ENCODE results near the gene BCL2. TPM values are rescaled to one million over a fixed set of nuclear protein-coding genes. Genes with fewer than 3 reads are reported as not detected.
A peak's percentile ranks its signal among the peaks of the same experiment; 100 is the strongest.

Gene BCL2
- total and polyA plus RNA-seq, 2 donors from 2014 or later: 6.0 to 39.2 TPM

DNA sequence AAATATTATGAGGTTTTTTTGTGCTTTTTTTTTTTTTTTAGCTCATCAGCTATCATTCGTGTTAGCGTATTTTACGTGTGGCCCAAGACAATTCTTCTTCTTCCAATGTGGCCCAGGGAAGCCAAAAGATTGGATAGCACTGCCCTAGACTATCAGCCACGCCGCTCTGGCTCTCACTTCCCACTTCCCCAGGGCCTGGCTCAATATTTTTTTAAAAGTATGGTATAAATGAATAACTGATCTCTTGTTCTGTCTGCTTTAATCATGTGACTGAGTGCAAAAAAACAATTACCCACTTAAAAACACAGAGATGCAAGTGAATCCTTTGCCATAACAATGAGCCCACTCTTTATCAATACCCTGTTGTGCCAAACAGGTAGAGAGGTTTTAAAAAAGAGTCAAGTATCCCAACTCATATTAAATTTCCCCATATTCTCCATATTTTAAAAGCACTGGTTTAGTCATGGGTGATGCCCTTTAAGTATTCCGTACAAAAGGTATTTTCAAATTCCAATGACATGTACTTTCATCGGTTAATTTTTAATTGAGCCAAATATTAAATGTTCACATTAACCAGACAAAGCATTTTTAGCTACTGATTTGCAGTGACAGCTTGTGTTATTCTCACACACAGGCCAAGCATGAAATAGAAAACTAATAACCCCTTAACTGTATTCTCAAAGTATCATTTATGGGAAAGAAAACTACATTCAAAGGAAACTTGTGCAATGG lies 12.6 kb downstream of the BCL2 start:
- no peak for DNase-seq
- Histone ChIP-seq H3K9me3 (ENCODE audit: control insufficient read depth in 2 of 3, insufficient read depth in 1 of 3, low read length in 3 of 3) (no peaks in the 10 kb centered on the region), H3K4me3 (ENCODE audit: low read length in 3 of 3) (peak overlapping the region in 2 of 3 donors; percentile 12 to 14), H3K9ac (ENCODE audit: low read length in 3 of 3) (no peak overlapping the region), H3K27me3 (ENCODE audit: control insufficient read depth, insufficient read depth, low read length) (no peaks in the 10 kb centered on the region), H3K27ac (ENCODE audit: low read depth in 2 of 2, low read length in 2 of 2) (peak overlapping the region; percentile 68 to 73), H3K36me3 (ENCODE audit: control insufficient read depth in 2 of 3, insufficient read depth in 3 of 3, low read length in 3 of 3) (no peaks in the 10 kb centered on the region), H3K4me1 (ENCODE audit: control insufficient read depth in 2 of 3, insufficient read depth in 2 of 3, low read depth in 1 of 3, low read length in 3 of 3) (peaks cover 0 to 44% (median 26%) of the 10 kb centered on the region in 3 donors)
- peak; percentile 83 for FAIRE-seq
- TF ChIP-seq, protein P1, sequence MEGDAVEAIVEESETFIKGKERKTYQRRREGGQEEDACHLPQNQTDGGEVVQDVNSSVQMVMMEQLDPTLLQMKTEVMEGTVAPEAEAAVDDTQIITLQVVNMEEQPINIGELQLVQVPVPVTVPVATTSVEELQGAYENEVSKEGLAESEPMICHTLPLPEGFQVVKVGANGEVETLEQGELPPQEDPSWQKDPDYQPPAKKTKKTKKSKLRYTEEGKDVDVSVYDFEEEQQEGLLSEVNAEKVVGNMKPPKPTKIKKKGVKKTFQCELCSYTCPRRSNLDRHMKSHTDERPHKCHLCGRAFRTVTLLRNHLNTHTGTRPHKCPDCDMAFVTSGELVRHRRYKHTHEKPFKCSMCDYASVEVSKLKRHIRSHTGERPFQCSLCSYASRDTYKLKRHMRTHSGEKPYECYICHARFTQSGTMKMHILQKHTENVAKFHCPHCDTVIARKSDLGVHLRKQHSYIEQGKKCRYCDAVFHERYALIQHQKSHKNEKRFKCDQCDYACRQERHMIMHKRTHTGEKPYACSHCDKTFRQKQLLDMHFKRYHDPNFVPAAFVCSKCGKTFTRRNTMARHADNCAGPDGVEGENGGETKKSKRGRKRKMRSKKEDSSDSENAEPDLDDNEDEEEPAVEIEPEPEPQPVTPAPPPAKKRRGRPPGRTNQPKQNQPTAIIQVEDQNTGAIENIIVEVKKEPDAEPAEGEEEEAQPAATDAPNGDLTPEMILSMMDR (IDR thresholded peaks at IDR 0.05; ENCODE audit: borderline replicate concordance, extremely low read depth, insufficient read depth): no peak
- intact Hi-C loops (cut with DNase I): no loop called here

DNA sequence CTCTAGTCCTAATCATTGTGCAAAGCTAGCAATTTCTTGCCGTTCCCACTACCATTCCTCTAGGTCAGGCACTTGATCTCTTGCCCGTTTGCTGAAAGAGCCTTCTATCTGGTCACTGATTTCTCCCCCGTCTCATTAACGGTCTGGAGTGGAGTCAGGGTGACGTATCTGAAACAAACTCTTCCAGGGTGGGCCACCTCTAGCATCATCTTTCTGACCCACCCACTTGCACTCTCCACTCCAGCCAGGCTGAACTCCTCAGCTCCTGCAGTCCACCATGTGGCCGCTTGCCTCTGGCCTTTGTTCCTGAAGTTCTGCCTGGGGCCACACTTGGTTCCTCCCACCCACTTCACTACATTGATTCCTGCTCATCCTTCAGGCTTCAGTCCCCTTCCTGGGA lies 13.3 kb downstream of the BCL2 start:
- intact Hi-C loops (cut with DNase I): no loop called here
- TF ChIP-seq, protein P1 (IDR thresholded peaks at IDR 0.05; ENCODE audit: borderline replicate concordance, extremely low read depth, insufficient read depth): no peak
- DNase-seq (no peak), FAIRE-seq (no peak)
- H3K9me3 ChIP-seq (ENCODE audit: control insufficient read depth in 2 of 3, insufficient read depth in 1 of 3, low read length in 3 of 3): no peaks in the 10 kb centered on the region
- no peak overlapping the region for H3K9ac ChIP-seq (ENCODE audit: low read length in 3 of 3)
- peak overlapping the region in 1 of 3 donors; percentile 14 for H3K4me3 ChIP-seq (ENCODE audit: low read length in 3 of 3)
- H3K27me3 ChIP-seq (ENCODE audit: control insufficient read depth, insufficient read depth, low read length): no peaks in the 10 kb centered on the region
- H3K27ac ChIP-seq (ENCODE audit: low read depth in 2 of 2, low read length in 2 of 2): peak overlapping the region; percentile 68 to 73
- H3K4me1 ChIP-seq (ENCODE audit: control insufficient read depth in 2 of 3, insufficient read depth in 2 of 3, low read depth in 1 of 3, low read length in 3 of 3): peaks cover 0 to 36% (median 21%) of the 10 kb centered on the region in 3 donors
- H3K36me3 ChIP-seq (ENCODE audit: control insufficient read depth in 2 of 3, insufficient read depth in 3 of 3, low read length in 3 of 3): no peaks in the 10 kb centered on the region

DNA sequence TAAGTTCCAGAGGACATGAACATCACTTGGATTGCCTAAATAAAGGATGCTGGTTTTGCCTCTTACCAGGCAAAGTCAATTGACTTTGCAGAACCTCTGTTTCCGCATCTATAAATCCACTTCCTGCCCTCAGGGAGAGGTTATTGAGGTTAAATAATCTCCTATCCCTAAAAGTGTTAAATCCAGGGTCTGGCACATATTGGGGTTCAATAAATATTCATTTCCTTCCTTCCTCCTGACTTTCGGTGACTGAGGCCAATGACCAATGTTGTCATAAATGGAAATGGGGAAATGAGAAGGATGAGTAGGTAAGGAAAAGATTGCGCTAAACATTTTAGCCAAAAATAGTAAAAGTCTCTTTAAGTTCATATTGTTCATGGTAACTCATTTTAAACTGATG lies 16.0 kb downstream of the BCL2 start:
- Histone ChIP-seq H3K36me3 (ENCODE audit: control insufficient read depth in 2 of 3, insufficient read depth in 3 of 3, low read length in 3 of 3) (no peaks in the 10 kb centered on the region), H3K27me3 (ENCODE audit: control insufficient read depth, insufficient read depth, low read length) (no peaks in the 10 kb centered on the region), H3K4me1 (ENCODE audit: control insufficient read depth in 2 of 3, insufficient read depth in 2 of 3, low read depth in 1 of 3, low read length in 3 of 3) (peaks cover 2 to 36% (median 22%) of the 10 kb centered on the region in 3 donors), H3K9ac (ENCODE audit: low read length in 3 of 3) (no peak overlapping the region), H3K27ac (ENCODE audit: low read depth in 2 of 2, low read length in 2 of 2) (peak overlapping the region in 1 of 2 donors; percentile 32), H3K4me3 (ENCODE audit: low read length in 3 of 3) (no peak overlapping the region), H3K9me3 (ENCODE audit: control insufficient read depth in 2 of 3, insufficient read depth in 1 of 3, low read length in 3 of 3) (no peaks in the 10 kb centered on the region)
- FAIRE-seq: no peak
- TF ChIP-seq, protein P1 (IDR thresholded peaks at IDR 0.05; ENCODE audit: borderline replicate concordance, extremely low read depth, insufficient read depth): no peak
- intact Hi-C loops (cut with DNase I): no loop called here
- no peak for DNase-seq
